ENCODE data around the gene MTMR3. TPM values are rescaled to one million over a fixed set of nuclear protein-coding genes. Genes with fewer than 3 reads are reported as not detected.

MTMR3 gene
- total RNA-seq, 2 experiments from 2014 or later: 57.8 to 60.6 TPM

GRCh38 chr22:30010789-30011405 lies 127.9 kb downstream of the MTMR3 start:
- intact Hi-C loops (cut with DNase I, micrococcal nuclease): no loop called here
- Histone ChIP-seq H3K4me3 (ENCODE audit: low read length) (no peak overlapping the region), H3K9me3 (ENCODE audit: control insufficient read depth in 1 of 2, insufficient read depth in 1 of 2, low read length in 2 of 2) (no peaks in the 10 kb centered on the region), H3K4me1 (ENCODE audit: insufficient read depth, low read length) (no peaks in the 10 kb centered on the region), H3K27ac (ENCODE audit: low read depth in 1 of 2, low read length in 2 of 2) (no peak overlapping the region), H3K36me3 (ENCODE audit: insufficient read depth, low read length) (peaks cover 94% of the 10 kb centered on the region), H3K27me3 (ENCODE audit: control insufficient read depth in 1 of 2, insufficient read depth in 2 of 2, low read length in 2 of 2) (no peaks in the 10 kb centered on the region)
- H3K4me1 Mint-ChIP-seq (ENCODE audit: low read depth): peaks cover 8% of the 10 kb centered on the region
- no peak overlapping the region for H3K27ac Mint-ChIP-seq
- H3K9me3 Mint-ChIP-seq: no peaks in the 10 kb centered on the region
- H3K27me3 Mint-ChIP-seq: no peaks in the 10 kb centered on the region
- POLR2A ChIA-PET: no interaction called here
- CTCF ChIA-PET: no interaction called here
- ATAC-seq (ENCODE audit: poor library complexity) (no peak), DNase-seq (no peak)
- no peak for TF ChIP-seq CTCF (IDR thresholded peaks at IDR 0.05)
- no peak overlapping the region for H3K4me3 Mint-ChIP-seq
- peaks cover 97% of the 10 kb centered on the region for H3K36me3 Mint-ChIP-seq (ENCODE audit: low read depth)

GRCh38 chr22:30013201-30013600 lies 130.2 kb downstream of the MTMR3 start:
- H3K4me1 Mint-ChIP-seq (ENCODE audit: low read depth): peaks cover 7% of the 10 kb centered on the region
- Histone ChIP-seq H3K27ac (ENCODE audit: low read depth in 1 of 2, low read length in 2 of 2) (no peak overlapping the region), H3K27me3 (ENCODE audit: control insufficient read depth in 1 of 2, insufficient read depth in 2 of 2, low read length in 2 of 2) (no peaks in the 10 kb centered on the region), H3K9me3 (ENCODE audit: control insufficient read depth in 1 of 2, insufficient read depth in 1 of 2, low read length in 2 of 2) (no peaks in the 10 kb centered on the region), H3K4me1 (ENCODE audit: insufficient read depth, low read length) (no peaks in the 10 kb centered on the region), H3K4me3 (ENCODE audit: low read length) (no peak overlapping the region), H3K36me3 (ENCODE audit: insufficient read depth, low read length) (peaks cover 95% of the 10 kb centered on the region)
- TF ChIP-seq CTCF (IDR thresholded peaks at IDR 0.05): no peak
- DNase-seq (no peak), ATAC-seq (ENCODE audit: poor library complexity) (no peak)
- intact Hi-C loops (cut with DNase I, micrococcal nuclease): no loop called here
- no peaks in the 10 kb centered on the region for H3K9me3 Mint-ChIP-seq
- peaks cover 100% of the 10 kb centered on the region for H3K36me3 Mint-ChIP-seq (ENCODE audit: low read depth)
- H3K4me3 Mint-ChIP-seq: no peak overlapping the region
- H3K27me3 Mint-ChIP-seq: no peaks in the 10 kb centered on the region
- ChIA-PET CTCF (no interaction called here), POLR2A (no interaction called here)
- H3K27ac Mint-ChIP-seq: no peak overlapping the region

- Histone ChIP-seq H3K36me3 (ENCODE audit: insufficient read depth, low read length) (peaks cover 93% of the 10 kb centered on the region), H3K4me3 (ENCODE audit: low read length) (no peak overlapping the region), H3K27ac (ENCODE audit: low read depth in 1 of 2, low read length in 2 of 2) (no peak overlapping the region), H3K27me3 (ENCODE audit: control insufficient read depth in 1 of 2, insufficient read depth in 2 of 2, low read length in 2 of 2) (no peaks in the 10 kb centered on the region), H3K9me3 (ENCODE audit: control insufficient read depth in 1 of 2, insufficient read depth in 1 of 2, low read length in 2 of 2) (no peaks in the 10 kb centered on the region), H3K4me1 (ENCODE audit: insufficient read depth, low read length) (no peaks in the 10 kb centered on the region)
- H3K36me3 Mint-ChIP-seq (ENCODE audit: low read depth): peaks cover 94% of the 10 kb centered on the region
- ChIA-PET POLR2A (no interaction called here), CTCF (no interaction called here)
- TF ChIP-seq CTCF (IDR thresholded peaks at IDR 0.05): no peak
- ATAC-seq (ENCODE audit: poor library complexity): no peak
- H3K4me3 Mint-ChIP-seq: no peak overlapping the region
- intact Hi-C loops (cut with DNase I, micrococcal nuclease): no loop called here
- no peak for DNase-seq
- no peaks in the 10 kb centered on the region for H3K27me3 Mint-ChIP-seq
- no peaks in the 10 kb centered on the region for H3K4me1 Mint-ChIP-seq (ENCODE audit: low read depth)
- no peak overlapping the region for H3K27ac Mint-ChIP-seq
- no peaks in the 10 kb centered on the region for H3K9me3 Mint-ChIP-seq
These were observed 131.3 kb downstream of the MTMR3 start for GRCh38 chr22:30014244-30014643.

Measured in CD4-positive, alpha-beta T cell (primary cell).